GM12801 (cell line): ENCODE measurements around the gene MB.

Source experiments
- CTCF ChIP-seq: IDR thresholded peaks from one replicate; pipeline ENCODE4 v1.5.1; 2011; ENCODE audit warnings: control low read depth; ENCODE audit not compliant: insufficient read length; ENCODE audit errors: extremely low read depth

Gene MB

GRCh38 chr22:35634015-35634414 lies 16.9 kb upstream of the MB start:
- TF ChIP-seq CTCF, result no peak

GRCh38 chr22:35633520-35633919 lies 16.4 kb upstream of the MB start:
- TF ChIP-seq CTCF, result no peak

DNA sequence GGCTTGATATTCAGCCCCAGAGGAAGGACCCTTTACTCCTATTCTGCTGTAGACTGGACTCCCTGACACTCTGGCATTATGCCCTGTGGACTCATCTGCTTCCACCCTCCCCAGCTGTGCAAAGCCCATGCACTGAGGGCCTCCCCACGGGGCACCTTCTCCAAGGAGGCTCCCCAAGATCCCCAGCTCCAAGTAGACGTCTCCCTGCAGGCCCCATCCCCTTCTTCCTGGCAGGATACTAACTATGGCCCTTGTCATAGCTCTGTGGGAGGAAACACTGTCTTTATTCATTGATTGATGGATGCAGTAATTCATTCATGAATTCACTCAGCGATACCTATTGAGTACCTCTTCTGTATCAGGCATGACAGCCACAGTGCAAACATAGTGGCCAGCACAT lies 15.8 kb upstream of the MB start:
- no peak for TF ChIP-seq CTCF

DNA sequence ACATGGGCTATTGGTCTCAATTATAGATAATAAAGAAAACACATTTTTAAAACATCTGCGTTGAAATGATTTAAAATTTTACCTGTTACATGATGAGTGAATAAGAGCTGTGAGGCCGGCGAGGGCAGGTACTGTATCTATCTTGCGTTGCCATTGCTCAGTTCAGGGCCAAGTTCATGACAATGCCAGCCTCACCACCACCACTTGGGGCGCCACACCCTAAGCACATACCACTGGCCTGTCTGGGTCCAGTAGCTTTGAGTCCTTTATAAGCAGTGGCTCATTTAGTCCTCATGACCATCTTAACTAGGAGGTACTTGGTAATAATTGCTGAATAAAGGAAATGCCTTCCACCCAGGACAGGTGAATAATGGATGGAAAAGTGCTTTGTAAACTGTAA lies 14.5 kb upstream of the MB start:
- TF ChIP-seq CTCF, result no peak

GRCh38 chr22:35630891-35631290 lies 13.8 kb upstream of the MB start:
- no peak for TF ChIP-seq CTCF

- no peak for TF ChIP-seq CTCF
Observed at GRCh38 chr22:35630387-35630793, 13.3 kb upstream of the MB start.

DNA sequence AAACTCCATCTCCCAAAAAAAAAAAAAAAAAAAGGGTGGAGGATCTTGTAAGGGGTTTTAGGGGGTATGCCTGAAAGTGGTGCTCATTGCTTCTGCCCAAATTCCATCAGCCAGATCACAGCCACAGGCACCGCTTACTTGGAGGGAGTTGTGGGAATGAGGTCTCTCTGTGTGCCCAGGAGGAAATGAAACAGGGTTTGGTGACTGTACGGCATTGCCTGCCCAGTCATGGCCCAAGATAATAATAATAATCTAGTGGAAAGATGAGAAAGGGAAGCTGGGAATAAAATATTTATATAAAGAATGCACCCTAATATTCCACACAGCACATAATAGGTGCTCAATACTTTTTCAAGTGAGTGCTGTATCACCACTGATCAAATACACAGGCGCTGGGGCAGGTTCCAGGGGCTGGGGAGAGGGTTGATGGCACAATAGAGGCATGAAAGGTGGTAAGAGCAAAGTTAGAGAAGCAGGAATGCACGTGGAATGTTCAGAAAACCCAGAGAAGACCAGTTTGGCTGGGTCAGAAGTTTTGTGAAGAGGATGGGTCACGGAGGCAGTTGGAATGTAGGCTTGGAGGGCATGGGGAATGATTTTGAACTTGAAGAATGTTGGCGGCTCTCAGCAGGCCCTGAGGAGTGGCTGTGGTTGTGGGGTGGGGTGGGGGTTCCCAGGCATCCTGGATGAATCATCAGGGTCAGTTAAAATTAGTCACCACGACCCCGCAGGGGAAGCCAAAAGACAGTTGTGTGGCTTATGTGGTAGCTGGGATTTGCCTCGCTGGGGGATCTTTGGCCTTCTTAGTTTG lies 12.5 kb upstream of the MB start:
- TF ChIP-seq CTCF, result no peak
